ENCODE results near the gene NDUFS6.

DNA sequence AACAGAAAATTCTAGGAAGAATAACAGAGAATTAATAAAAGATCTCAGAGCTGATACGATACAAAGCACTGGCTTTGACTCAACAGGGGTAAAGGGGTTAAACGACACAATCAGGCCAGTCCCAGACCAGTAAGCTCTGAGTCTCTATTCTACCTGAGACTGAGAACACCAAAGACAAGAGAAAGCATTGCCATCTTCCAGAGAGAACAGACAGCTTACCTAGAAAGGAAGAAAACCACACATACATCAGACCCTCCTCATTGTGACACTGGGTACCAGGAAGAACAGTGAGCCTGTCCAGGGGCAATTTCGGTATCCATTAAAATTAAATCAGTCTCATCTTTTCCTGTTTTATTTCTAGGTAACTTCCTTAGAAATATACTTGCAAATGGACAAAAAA is 42.6 kb upstream of the NDUFS6 start:
- no peak for TF ChIP-seq POLR2A (IDR thresholded peaks at IDR 0.05; ENCODE audit: low read depth, low read length)
- TF ChIP-seq CEBPB (IDR thresholded peaks at IDR 0.05; ENCODE audit: low read depth, low read length) = no peak

All from IMR-90 (cell line).